ENCODE data around the gene AKIRIN2.
"Not testable (repeated sequence)": the region's sequence is repeated elsewhere in the genome, so short reads cannot be mapped to it uniquely, and the experiment has no call there.

GRCh38 chr6:87708581-87709427 is 6.8 kb upstream of the AKIRIN2 start:
- not testable (repeated sequence) for TF ChIP-seq ATF3, RXRA, RAD21 (IDR thresholded peaks at IDR 0.05)
- TF ChIP-seq, protein P1, sequence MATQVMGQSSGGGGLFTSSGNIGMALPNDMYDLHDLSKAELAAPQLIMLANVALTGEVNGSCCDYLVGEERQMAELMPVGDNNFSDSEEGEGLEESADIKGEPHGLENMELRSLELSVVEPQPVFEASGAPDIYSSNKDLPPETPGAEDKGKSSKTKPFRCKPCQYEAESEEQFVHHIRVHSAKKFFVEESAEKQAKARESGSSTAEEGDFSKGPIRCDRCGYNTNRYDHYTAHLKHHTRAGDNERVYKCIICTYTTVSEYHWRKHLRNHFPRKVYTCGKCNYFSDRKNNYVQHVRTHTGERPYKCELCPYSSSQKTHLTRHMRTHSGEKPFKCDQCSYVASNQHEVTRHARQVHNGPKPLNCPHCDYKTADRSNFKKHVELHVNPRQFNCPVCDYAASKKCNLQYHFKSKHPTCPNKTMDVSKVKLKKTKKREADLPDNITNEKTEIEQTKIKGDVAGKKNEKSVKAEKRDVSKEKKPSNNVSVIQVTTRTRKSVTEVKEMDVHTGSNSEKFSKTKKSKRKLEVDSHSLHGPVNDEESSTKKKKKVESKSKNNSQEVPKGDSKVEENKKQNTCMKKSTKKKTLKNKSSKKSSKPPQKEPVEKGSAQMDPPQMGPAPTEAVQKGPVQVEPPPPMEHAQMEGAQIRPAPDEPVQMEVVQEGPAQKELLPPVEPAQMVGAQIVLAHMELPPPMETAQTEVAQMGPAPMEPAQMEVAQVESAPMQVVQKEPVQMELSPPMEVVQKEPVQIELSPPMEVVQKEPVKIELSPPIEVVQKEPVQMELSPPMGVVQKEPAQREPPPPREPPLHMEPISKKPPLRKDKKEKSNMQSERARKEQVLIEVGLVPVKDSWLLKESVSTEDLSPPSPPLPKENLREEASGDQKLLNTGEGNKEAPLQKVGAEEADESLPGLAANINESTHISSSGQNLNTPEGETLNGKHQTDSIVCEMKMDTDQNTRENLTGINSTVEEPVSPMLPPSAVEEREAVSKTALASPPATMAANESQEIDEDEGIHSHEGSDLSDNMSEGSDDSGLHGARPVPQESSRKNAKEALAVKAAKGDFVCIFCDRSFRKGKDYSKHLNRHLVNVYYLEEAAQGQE (IDR thresholded peaks at IDR 0.05), result not testable (repeated sequence)
- TF ChIP-seq, protein P2, sequence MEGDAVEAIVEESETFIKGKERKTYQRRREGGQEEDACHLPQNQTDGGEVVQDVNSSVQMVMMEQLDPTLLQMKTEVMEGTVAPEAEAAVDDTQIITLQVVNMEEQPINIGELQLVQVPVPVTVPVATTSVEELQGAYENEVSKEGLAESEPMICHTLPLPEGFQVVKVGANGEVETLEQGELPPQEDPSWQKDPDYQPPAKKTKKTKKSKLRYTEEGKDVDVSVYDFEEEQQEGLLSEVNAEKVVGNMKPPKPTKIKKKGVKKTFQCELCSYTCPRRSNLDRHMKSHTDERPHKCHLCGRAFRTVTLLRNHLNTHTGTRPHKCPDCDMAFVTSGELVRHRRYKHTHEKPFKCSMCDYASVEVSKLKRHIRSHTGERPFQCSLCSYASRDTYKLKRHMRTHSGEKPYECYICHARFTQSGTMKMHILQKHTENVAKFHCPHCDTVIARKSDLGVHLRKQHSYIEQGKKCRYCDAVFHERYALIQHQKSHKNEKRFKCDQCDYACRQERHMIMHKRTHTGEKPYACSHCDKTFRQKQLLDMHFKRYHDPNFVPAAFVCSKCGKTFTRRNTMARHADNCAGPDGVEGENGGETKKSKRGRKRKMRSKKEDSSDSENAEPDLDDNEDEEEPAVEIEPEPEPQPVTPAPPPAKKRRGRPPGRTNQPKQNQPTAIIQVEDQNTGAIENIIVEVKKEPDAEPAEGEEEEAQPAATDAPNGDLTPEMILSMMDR (IDR thresholded peaks at IDR 0.05; ENCODE audit: low read depth, low read length, missing input control), result not testable (repeated sequence)
